Raji (cell line): ENCODE measurements around the gene TMEM163.

Experiments used
- POLR2A ChIP-seq: IDR thresholded peaks from 2 replicates; pipeline ENCODE4 v1.6.1; 2011; ENCODE audit warnings: low read depth, low read length, control low read depth; ENCODE audit not compliant: insufficient read depth

TMEM163 gene

GRCh38 chr2:134728163-134728562 lies 9.4 kb upstream of the TMEM163 start:
- TF ChIP-seq POLR2A, result no peak

- no peak for TF ChIP-seq POLR2A
Observed at GRCh38 chr2:134727385-134727784, 8.6 kb upstream of the TMEM163 start.

GRCh38 chr2:134726645-134727044 lies 7.8 kb upstream of the TMEM163 start:
- TF ChIP-seq POLR2A, result no peak

GRCh38 chr2:134725876-134726275 lies 7.1 kb upstream of the TMEM163 start:
- no peak for TF ChIP-seq POLR2A

- no peak for TF ChIP-seq POLR2A
Observed at GRCh38 chr2:134724341-134724740, 5.5 kb upstream of the TMEM163 start.

- no peak for TF ChIP-seq POLR2A
Observed at GRCh38 chr2:134722728-134723127, 3.9 kb upstream of the TMEM163 start.

- no peak for TF ChIP-seq POLR2A
Observed at GRCh38 chr2:134721596-134721995, 2.8 kb upstream of the TMEM163 start.

GRCh38 chr2:134718023-134718816 lies 580 bp downstream of the TMEM163 start:
- TF ChIP-seq POLR2A, result no peak

GRCh38 chr2:134717286-134718022 lies 1.3 kb downstream of the TMEM163 start:
- TF ChIP-seq POLR2A, result no peak

GRCh38 chr2:134716721-134717243 lies 2.0 kb downstream of the TMEM163 start:
- TF ChIP-seq POLR2A, result no peak

- no peak for TF ChIP-seq POLR2A
Observed at GRCh38 chr2:134715932-134716643, 2.7 kb downstream of the TMEM163 start.

GRCh38 chr2:134714228-134714627 lies 4.6 kb downstream of the TMEM163 start:
- no peak for TF ChIP-seq POLR2A

GRCh38 chr2:134713606-134714005 lies 5.2 kb downstream of the TMEM163 start:
- no peak for TF ChIP-seq POLR2A

GRCh38 chr2:134713176-134713575 lies 5.6 kb downstream of the TMEM163 start:
- TF ChIP-seq POLR2A, result no peak

GRCh38 chr2:134712736-134713135 lies 6.1 kb downstream of the TMEM163 start:
- TF ChIP-seq POLR2A, result no peak
